ENCODE results near the gene RFC3.

DNA sequence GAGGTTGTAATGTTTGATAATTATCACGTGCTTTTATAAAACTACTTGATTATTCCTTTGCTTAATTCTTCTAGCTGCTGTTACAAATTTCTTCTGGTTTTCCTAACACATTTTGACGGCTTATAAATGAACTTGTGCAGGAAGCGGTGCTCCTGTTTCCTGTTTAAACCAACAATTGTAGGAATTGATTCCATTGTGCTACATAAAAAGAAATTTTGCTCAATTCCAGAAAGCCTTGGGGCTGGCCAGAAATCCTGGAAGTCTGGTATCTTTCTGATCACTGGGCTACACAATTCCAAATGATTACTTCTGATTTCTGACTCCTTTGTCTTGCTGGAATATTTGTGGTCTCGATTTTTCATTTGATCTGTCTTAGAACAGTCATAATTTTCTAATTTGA, 14.9 kb downstream of the RFC3 start:
- no peak for TF ChIP-seq PHF21A (IDR thresholded peaks at IDR 0.05; ENCODE audit: borderline replicate concordance, low read depth)
- TF ChIP-seq, protein P1, sequence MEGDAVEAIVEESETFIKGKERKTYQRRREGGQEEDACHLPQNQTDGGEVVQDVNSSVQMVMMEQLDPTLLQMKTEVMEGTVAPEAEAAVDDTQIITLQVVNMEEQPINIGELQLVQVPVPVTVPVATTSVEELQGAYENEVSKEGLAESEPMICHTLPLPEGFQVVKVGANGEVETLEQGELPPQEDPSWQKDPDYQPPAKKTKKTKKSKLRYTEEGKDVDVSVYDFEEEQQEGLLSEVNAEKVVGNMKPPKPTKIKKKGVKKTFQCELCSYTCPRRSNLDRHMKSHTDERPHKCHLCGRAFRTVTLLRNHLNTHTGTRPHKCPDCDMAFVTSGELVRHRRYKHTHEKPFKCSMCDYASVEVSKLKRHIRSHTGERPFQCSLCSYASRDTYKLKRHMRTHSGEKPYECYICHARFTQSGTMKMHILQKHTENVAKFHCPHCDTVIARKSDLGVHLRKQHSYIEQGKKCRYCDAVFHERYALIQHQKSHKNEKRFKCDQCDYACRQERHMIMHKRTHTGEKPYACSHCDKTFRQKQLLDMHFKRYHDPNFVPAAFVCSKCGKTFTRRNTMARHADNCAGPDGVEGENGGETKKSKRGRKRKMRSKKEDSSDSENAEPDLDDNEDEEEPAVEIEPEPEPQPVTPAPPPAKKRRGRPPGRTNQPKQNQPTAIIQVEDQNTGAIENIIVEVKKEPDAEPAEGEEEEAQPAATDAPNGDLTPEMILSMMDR (IDR thresholded peaks at IDR 0.05 in 2 of 3, conservative IDR thresholded peaks at IDR 0.05 in 1 of 3; ENCODE audit: insufficient read depth in 2 of 3, low read depth in 1 of 3, low read length in 3 of 3): no peak
- TF ChIP-seq RAD21 (CRISPR knock-in tag; conservative IDR thresholded peaks at IDR 0.05 in 1 of 2, IDR thresholded peaks at IDR 0.05 in 1 of 2): no peak
- no peak for TF ChIP-seq JUNB (CRISPR knock-in tag; conservative IDR thresholded peaks at IDR 0.05)
- no peak for TF ChIP-seq ZKSCAN3 (CRISPR knock-in tag; IDR thresholded peaks at IDR 0.05)
- no peak for TF ChIP-seq BACH1 (tag; IDR thresholded peaks at IDR 0.05)
